HUDEP-2 (cell line): ENCODE results near the gene CACNA1S.
A peak's percentile ranks its signal among the peaks of the same experiment; 100 is the strongest.

Experiments
- DNase-seq, 76 experiments: peaks; one replicate each; lab custom pipeline; 2025; ENCODE audit not compliant: unreplicated experiment in 76 of 76; lab: John Stamatoyannopoulos, UW

The CACNA1S gene

GRCh38 chr1:201096041-201096461 lies 16.2 kb downstream of the CACNA1S start:
- DNase-seq: no peak

DNA sequence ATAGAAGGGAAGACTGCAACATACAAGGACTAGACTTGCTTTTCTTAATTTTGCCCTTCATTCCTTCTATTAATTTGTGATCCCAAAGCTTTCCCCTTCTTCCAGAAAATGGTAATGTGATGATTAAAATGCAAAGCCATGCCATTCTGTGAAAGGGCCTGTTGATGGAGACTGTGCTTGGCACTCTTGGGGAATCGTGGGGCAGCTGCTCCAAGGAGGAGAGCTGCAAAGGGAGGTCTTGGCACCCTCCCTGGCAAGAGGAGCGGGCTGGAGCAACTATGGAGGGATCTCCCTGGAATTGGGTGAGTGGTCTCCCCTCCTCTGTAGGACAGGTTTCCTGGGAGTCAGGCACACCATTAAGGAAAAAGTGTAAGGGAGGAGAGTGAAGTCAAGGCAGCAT lies 16.6 kb downstream of the CACNA1S start:
- DNase-seq: no peak

- no peak for DNase-seq
Observed at GRCh38 chr1:201094832-201095231, 17.4 kb downstream of the CACNA1S start.

DNA sequence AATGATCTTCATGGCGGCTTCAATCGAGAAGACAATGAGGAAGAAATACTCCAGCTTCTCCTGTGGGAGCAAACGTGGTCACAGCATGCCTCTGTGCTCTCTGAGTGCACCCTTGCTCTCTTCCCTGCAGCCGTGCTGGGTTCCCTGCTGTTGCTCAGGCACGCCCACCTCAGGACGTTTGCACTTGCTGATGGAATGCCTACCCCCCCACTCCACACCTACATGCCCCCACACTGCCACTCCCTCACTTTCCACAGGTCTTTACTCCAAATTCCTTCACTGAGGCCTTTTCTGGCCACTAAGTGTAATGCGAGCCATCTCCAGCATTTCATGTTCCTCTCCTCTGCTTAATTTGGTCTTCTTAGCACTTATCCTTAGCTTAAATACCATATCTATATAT lies 18.3 kb downstream of the CACNA1S start:
- no peak for DNase-seq

- DNase-seq: no peak
Observed at GRCh38 chr1:201093561-201093960, 18.7 kb downstream of the CACNA1S start.

GRCh38 chr1:201092738-201093137 lies 19.5 kb downstream of the CACNA1S start:
- no peak for DNase-seq

DNA sequence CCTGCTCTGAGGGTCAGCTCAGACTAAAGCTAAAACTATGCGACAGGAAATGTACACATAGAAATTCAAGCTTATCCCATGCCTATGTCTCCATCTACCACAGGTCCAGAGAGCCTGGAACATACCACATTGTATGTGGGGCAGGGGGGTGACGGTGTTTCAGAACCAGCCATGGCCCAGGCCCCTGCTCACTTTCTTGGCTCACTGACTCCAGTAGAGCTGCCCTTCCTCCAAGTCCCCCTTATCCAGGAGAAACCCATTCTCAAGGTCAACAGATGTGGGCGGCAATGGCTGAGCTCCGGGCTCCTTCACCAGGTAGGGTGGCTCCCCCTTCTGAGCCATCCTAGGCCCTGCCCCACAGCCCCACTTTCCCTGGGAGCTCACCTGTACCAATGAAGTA lies 21.0 kb downstream of the CACNA1S start:
- no peak for DNase-seq

DNA sequence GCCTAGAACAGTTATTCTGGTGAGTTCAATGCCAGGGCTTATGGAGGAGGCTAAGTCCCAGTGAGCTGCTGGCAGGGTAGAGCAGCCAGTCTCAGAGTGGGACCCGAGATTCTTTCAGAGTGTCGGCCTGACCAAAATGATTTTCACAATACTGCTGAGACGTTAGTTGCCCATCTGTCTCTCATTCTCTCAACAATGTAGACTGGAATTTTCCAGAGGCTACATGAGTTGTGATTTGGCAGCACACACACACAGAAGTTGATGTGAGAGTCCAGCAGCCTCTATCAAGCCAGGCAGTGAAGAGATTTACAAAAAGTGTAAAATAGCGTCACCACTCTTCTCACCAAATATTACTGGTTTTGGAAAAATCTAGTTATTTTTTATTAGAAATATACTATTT lies 21.7 kb downstream of the CACNA1S start:
- DNase-seq: no peak

GRCh38 chr1:201089596-201089995 lies 22.6 kb downstream of the CACNA1S start:
- DNase-seq: no peak

DNA sequence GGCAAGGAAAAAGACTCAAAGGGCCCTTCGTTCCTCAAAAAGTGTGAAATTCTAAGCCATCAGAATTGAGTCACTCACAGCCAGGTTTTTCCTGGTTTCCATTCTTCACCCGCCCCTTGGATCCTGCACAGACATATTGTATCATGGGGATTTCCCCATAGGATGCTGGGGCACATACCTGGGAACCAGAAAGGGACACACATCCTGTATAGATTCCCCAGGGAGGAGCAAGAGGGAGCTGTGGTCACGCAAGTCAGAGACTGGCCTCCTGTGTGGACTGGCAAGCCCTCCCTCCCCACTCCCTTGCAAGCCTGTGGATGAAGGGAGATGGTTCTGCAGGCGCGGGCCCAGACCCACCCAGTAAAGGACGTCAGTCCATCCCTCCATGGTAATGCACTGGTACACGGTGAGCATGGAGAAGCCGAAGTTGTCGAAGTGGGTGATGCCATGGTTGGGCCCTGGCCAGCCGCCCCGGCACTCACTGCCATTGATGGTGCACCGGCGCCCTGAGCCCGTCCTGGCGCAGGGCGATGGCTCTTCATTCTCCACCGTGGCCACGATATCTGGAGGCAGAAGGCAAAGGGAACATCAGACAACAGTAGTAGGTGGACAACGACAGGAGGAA lies 23.2 kb downstream of the CACNA1S start:
- no peak for DNase-seq

- no peak for DNase-seq
Observed at GRCh38 chr1:201088395-201088794, 23.8 kb downstream of the CACNA1S start.

- DNase-seq: peak in 49 of 76 experiments; percentile 3 to 63 (median 22)
Observed at GRCh38 chr1:201085902-201086735, 26.1 kb downstream of the CACNA1S start.

GRCh38 chr1:201084295-201084694 lies 27.9 kb downstream of the CACNA1S start:
- DNase-seq: no peak

DNA sequence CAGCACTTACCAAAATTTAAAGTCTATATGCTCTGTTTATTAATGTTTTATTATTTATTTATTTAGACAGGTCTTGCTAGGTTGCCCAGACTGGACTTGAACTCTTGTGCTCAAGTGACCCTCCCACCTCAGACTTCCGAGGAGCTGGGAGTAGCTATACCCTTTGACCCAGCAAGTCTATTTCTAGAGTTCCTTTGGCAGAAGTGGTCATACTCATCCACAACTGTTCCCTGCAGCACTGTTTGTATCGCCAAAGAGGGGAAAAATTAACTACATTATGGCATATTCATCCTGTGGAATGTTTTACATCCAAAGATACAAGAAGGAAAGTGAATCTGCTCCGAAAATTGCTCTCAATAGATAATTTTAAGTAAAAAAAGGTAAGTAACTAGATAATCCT lies 28.5 kb downstream of the CACNA1S start:
- DNase-seq: no peak

GRCh38 chr1:201080135-201080534 lies 32.1 kb downstream of the CACNA1S start:
- no peak for DNase-seq

- no peak for DNase-seq
Observed at GRCh38 chr1:201077736-201078135, 34.5 kb downstream of the CACNA1S start.

DNA sequence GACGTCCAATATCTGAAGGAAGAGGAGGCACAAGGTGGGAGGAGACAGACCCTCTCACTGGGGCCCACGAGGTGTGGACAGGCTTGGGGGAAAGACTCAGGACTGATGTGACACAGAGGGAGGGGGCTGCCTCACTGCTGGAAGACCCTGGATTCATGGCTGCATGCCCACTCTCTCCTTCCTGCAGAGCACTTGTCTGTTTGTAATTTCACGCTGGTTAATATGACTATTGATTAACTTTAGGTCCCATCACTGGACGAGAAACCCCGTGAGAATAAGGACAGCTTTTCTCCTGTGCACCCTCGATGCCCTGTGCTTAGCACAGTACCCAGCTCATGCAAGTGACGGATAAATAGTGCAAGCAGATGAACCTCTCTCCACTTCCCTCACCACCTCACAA lies 35.1 kb downstream of the CACNA1S start:
- DNase-seq: no peak

GRCh38 chr1:201076092-201076491 lies 36.1 kb downstream of the CACNA1S start:
- DNase-seq: no peak

- no peak for DNase-seq
Observed at GRCh38 chr1:201074018-201074417, 38.2 kb downstream of the CACNA1S start.

- DNase-seq: no peak
Observed at GRCh38 chr1:201072922-201073321, 39.3 kb downstream of the CACNA1S start.

DNA sequence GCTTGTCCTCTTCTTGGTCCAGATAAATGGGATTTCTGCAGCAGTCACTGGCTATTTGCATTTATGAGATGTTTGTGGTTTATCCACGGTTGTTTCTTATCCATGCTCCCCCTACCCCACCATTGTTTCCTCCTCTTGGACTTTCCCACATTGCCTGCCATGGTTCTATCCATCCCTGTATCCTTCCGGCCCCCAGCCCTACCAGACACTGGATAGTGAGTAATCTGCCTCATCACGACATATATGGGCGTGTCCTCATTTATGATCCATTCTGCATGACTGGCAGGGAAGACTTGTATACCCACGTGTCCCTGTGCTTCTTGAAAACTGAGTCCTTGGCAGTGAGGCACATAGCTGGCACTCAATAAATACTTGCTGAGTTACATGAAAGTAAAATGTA lies 40.1 kb downstream of the CACNA1S start:
- no peak for DNase-seq

GRCh38 chr1:201069636-201070035 lies 42.6 kb downstream of the CACNA1S start:
- no peak for DNase-seq
